Fibroblast of pulmonary artery (primary cell): ENCODE results near the gene MVP.

Experiments
- DNase-seq: peaks from one replicate; pipeline ENCODE4 v3.0.0-alpha.2; 2010; ENCODE audit warnings: low read depth
- H3K4me3 ChIP-seq: replicated peaks from 2 replicates; pipeline ENCODE4 v1.5.1; 2011; ENCODE audit warnings: low read depth, mild to moderate bottlenecking, control low read depth, low read length, moderate library complexity
- TF ChIP-seq, protein P1 (sequence below): IDR thresholded peaks from 2 replicates; pipeline ENCODE4 v1.5.1; 2011; ENCODE audit warnings: mild to moderate bottlenecking, control low read depth, low read length, inconsistent platforms; ENCODE audit errors: missing control alignments

The MVP gene

DNA sequence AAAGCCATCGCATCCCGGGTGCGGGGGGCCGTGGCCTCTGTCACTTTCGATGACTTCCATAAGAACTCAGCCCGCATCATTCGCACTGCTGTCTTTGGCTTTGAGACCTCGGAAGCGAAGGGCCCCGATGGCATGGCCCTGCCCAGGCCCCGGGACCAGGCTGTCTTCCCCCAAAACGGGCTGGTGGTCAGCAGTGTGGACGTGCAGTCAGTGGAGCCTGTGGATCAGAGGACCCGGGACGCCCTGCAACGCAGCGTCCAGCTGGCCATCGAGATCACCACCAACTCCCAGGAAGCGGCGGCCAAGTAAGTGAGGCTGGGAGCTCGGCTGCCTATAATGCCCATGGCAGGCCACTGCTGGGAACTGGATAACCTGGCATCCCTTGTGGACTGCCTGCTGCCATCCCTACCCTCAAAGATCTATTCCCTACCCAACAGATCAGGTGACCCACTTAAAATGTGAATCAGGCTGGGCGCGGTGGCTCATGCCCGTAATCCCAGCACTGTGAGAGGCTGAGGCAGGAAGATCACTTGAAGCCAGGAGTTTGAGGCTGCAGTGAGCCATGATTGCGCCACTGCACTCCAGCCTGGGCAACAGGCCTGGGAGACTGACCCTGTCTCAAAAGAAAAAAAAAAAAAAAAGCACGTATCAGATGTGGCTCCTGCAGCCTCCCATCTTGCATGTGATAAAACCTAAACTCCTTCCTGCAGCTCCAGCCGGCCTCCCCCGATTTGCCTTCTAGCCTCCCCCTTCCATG is 24.5 kb downstream of the MVP start:
- TF ChIP-seq, protein P1, sequence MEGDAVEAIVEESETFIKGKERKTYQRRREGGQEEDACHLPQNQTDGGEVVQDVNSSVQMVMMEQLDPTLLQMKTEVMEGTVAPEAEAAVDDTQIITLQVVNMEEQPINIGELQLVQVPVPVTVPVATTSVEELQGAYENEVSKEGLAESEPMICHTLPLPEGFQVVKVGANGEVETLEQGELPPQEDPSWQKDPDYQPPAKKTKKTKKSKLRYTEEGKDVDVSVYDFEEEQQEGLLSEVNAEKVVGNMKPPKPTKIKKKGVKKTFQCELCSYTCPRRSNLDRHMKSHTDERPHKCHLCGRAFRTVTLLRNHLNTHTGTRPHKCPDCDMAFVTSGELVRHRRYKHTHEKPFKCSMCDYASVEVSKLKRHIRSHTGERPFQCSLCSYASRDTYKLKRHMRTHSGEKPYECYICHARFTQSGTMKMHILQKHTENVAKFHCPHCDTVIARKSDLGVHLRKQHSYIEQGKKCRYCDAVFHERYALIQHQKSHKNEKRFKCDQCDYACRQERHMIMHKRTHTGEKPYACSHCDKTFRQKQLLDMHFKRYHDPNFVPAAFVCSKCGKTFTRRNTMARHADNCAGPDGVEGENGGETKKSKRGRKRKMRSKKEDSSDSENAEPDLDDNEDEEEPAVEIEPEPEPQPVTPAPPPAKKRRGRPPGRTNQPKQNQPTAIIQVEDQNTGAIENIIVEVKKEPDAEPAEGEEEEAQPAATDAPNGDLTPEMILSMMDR: no peak
- H3K4me3 ChIP-seq: no peak overlapping the region
- DNase-seq: peak; percentile 69

- TF ChIP-seq, protein P1: no peak
- no peak for DNase-seq
- no peak overlapping the region for H3K4me3 ChIP-seq
Measured at GRCh38 chr16:29845656-29846055, 25.4 kb downstream of the MVP start.

DNA sequence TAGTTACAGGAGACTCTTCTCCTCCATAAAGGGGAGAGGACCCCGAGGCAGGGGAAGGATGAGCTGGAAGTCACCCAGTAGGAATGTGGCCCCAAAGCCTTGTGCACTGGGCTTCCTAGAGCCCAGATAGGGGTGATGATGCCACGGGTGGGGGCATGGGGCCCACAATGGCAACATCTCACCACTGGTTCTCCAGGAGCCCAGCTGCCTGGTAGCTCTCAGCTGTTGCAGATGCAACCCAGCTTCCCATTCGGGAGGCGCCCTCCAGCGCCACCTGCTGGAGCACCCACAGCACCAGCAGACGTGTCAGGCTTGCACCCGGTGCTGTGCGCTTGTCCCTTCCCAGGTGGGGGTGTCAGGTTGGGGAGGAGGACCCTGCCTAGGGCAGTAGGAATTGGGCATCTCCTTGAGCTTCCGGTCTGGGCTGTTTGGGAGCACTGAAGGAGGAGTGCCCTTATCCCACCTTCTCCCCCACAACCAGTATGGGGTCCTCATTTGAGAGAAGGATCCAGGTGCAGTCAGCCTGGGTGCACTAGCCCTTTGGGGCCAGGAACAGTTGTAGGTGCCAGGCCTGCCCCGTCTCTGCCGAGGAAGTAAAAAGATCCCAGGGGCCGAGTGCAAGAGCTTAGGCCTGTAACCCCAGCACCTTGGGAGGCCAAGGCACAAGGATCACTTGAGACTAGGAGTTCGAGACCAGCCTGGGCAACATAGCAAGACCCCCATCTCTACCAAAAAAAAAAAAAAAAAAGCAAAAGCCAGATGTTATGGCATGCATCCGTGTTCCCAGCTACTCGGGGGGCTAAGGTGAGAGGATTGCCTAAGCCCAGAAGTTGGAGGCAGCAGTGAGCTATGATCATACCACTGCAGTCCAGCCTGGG is 28.4 kb downstream of the MVP start:
- TF ChIP-seq, protein P1: peak; percentile 92
- H3K4me3 ChIP-seq: no peak overlapping the region
- peak; percentile 77 for DNase-seq

GRCh38 chr16:29849505-29849904 is 29.2 kb downstream of the MVP start:
- no peak for DNase-seq
- TF ChIP-seq, protein P1: no peak
- no peak overlapping the region for H3K4me3 ChIP-seq

GRCh38 chr16:29850998-29851397 is 30.7 kb downstream of the MVP start:
- TF ChIP-seq, protein P1: no peak
- H3K4me3 ChIP-seq: no peak overlapping the region
- no peak for DNase-seq

DNA sequence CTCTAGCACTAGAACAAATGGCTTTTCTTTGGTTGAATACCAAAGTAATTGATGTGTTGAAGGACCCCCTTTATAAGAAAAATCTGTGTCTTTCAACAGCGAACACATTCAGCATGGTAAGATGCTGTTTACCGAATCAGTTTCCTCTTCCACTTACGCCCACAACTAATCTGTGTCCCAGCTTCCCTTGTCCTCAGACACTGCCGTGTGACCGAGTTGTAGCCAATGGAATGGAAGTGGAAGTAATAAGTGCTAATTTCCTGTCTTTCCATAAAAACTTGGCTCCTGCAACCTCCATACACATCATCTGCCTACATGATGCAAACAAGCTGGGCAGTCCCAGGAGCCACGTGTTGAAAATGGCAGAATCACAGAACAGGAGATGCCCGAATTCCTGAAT is 32.4 kb downstream of the MVP start:
- H3K4me3 ChIP-seq: no peak overlapping the region
- peak; percentile 84 for DNase-seq
- TF ChIP-seq, protein P1: no peak
